Esophagus squamous epithelium (tissue), 5 donors: ENCODE measurements around the gene BDKRB2. TPM values are rescaled to one million over a fixed set of nuclear protein-coding genes. Genes with fewer than 3 reads are reported as not detected.

ENCODE experiments used
- DNase-seq: peaks from one replicate; lab custom pipeline; 2025; lab: John Stamatoyannopoulos, UW
- H3K27ac ChIP-seq, 4 donors: fragments of 200-600 bp; sonication (generic); one replicate each; pipeline ENCODE4 v1.5.1; 2016 to 2019; ENCODE audit warnings: mild to moderate bottlenecking in 1 of 4
- H3K27me3 ChIP-seq, 4 donors: fragments of 200-600 bp; sonication (generic); 1 replicate in 3 of 4; 2 replicates in 1 of 4; pipeline versions ENCODE4 v1.5.1 to v1.6.0; 2017 to 2021; ENCODE audit warnings: antibody characterized with exemption in 1 of 4
- H3K36me3 ChIP-seq, 3 donors: fragments of 200-600 bp; sonication (generic); one replicate each; pipeline ENCODE4 v1.5.1; 2016 to 2019
- H3K4me1 ChIP-seq, 3 donors: fragments of 200-600 bp; sonication (generic); one replicate each; pipeline ENCODE4 v1.5.1; 2017 to 2019
- H3K4me3 ChIP-seq, 4 donors: fragments of 200-600 bp; sonication (generic); 1 replicate in 3 of 4; 2 replicates in 1 of 4; pipeline ENCODE4 v1.5.1; 2016 to 2019; ENCODE audit warnings: mild to moderate bottlenecking in 2 of 4, moderate library complexity in 1 of 4
- H3K9me3 ChIP-seq, 3 donors: fragments of 200-600 bp; sonication (generic); one replicate each; pipeline ENCODE4 v1.5.1; 2016 to 2019
- CTCF ChIP-seq, 6 experiments: fragments of 450-650 bp in 4 of 6; fragments of 200-600 bp in 2 of 6; sonication (generic) in 2 of 6; IDR thresholded peaks; one replicate each; pipeline ENCODE4 v1.5.1; 2016 to 2019; ENCODE audit warnings: antibody characterized with exemption in 6 of 6, mild to moderate bottlenecking in 4 of 6, moderate library complexity in 4 of 6
- POLR2A ChIP-seq, 4 donors: fragments of 450-650 bp; IDR thresholded peaks; one replicate each; pipeline ENCODE4 v1.6.1; 2017; ENCODE audit warnings: antibody characterized with exemption in 4 of 4, mild to moderate bottlenecking in 4 of 4, moderate library complexity in 3 of 4
- WGBS, 2 donors: methylation state at CpG; one replicate each; pipeline ENCODE4 v1.1.5; 2018; 5-methylcytosine and 5-hydroxymethylcytosine counted together
- intact Hi-C: fragments of 100-400 bp; cut with DNase I; formaldehyde crosslinking; loops from one replicate; pipeline ENCODE4 v1.15.0; 2022
- small RNA-seq, 4 donors: library from RNA; depleted of rRNA; stranded (forward); fragments of <200 nt; gene quantifications; one replicate each; pipeline ENCODE3, GENCODE V24; 2016
- total RNA-seq, 4 donors: library from RNA; depleted of rRNA; stranded (reverse); fragments of >200 nt; gene quantifications; one replicate each; pipeline ENCODE4 v1.1.0, GENCODE V29; 2016
- donor health status: DM: yes; HTN: yes; CAD: no.

Gene BDKRB2
- total RNA-seq, 4 donors from 2014 or later, result 18.8 to 31.2 (median 20.0) TPM

- intact Hi-C loops, result no loop called here
- Histone ChIP-seq H3K9me3 (no peaks in the 10 kb centered on the region), H3K4me3 (no peak overlapping the region), H3K27me3 (no peaks in the 10 kb centered on the region), H3K27ac (no peak overlapping the region), H3K36me3 (peaks cover 0 to 80% (median 6%) of the 10 kb centered on the region in 3 donors), H3K4me1 (peaks cover 0 to 10% (median 0%) of the 10 kb centered on the region in 3 donors)
- 91 to 94% methylated on average over 9 of the region's 9 CpGs for WGBS, 2 donors
- TF ChIP-seq CTCF (IDR thresholded peaks at IDR 0.05) (no peak), POLR2A (IDR thresholded peaks at IDR 0.05) (no peak)
- DNase-seq, result no peak
Measured at GRCh38 chr14:96284008-96284407, 79.4 kb downstream of the BDKRB2 start.

- 43 to 80% methylated on average over 1 of the region's 1 CpG for WGBS, 2 donors
- no peak for DNase-seq
- Histone ChIP-seq H3K4me3 (no peak overlapping the region), H3K36me3 (peaks cover 0 to 84% (median 6%) of the 10 kb centered on the region in 3 donors), H3K4me1 (peaks cover 0 to 10% (median 0%) of the 10 kb centered on the region in 3 donors), H3K27me3 (no peaks in the 10 kb centered on the region), H3K9me3 (no peaks in the 10 kb centered on the region), H3K27ac (no peak overlapping the region)
- no peak for TF ChIP-seq POLR2A (IDR thresholded peaks at IDR 0.05)
- intact Hi-C loops, result no loop called here
Measured at GRCh38 chr14:96284430-96284829, 79.8 kb downstream of the BDKRB2 start.

DNA sequence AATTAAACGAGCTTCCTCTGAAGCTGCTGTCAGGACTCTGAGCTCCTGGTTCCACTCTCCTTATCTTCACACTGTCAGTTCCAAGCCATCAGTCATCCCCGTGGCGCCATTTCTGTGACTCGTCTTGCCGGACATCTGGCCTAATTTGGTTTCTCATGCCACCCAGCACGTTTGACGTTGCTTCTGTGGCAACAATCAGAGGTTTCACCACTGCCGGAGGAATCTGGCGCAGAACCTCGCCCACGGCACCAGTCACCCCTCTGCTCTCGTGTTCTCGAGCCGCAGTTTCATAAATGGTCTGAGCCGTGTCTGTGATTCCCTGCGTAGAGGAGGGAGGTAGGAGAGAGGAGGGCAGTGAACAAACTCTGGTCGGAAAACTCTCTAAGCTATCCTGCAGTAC is 81.0 kb downstream of the BDKRB2 start:
- Histone ChIP-seq H3K4me3 (no peak overlapping the region), H3K36me3 (peaks cover 0 to 88% (median 6%) of the 10 kb centered on the region in 3 donors), H3K27me3 (no peaks in the 10 kb centered on the region), H3K27ac (no peak overlapping the region), H3K4me1 (peaks cover 0 to 10% (median 0%) of the 10 kb centered on the region in 3 donors), H3K9me3 (no peaks in the 10 kb centered on the region)
- intact Hi-C loops, result no loop called here
- no peak for DNase-seq
- 83 to 84% methylated on average over 14 to 17 of the region's 17 CpGs for WGBS, 2 donors
- TF ChIP-seq POLR2A (IDR thresholded peaks at IDR 0.05) (no peak), CTCF (IDR thresholded peaks at IDR 0.05) (no peak)

GRCh38 chr14:96286251-96286650 is 81.6 kb downstream of the BDKRB2 start:
- no peak for TF ChIP-seq CTCF (IDR thresholded peaks at IDR 0.05)
- no peak for TF ChIP-seq POLR2A (IDR thresholded peaks at IDR 0.05)
- intact Hi-C loops, result no loop called here
- Histone ChIP-seq H3K36me3 (peaks cover 0 to 93% (median 6%) of the 10 kb centered on the region in 3 donors), H3K4me3 (no peak overlapping the region), H3K27me3 (no peaks in the 10 kb centered on the region), H3K4me1 (peaks cover 0 to 10% (median 0%) of the 10 kb centered on the region in 3 donors), H3K27ac (no peak overlapping the region), H3K9me3 (no peaks in the 10 kb centered on the region)
- 78 to 83% methylated on average over 1 of the region's 1 CpG for WGBS, 2 donors
- DNase-seq, result no peak

DNA sequence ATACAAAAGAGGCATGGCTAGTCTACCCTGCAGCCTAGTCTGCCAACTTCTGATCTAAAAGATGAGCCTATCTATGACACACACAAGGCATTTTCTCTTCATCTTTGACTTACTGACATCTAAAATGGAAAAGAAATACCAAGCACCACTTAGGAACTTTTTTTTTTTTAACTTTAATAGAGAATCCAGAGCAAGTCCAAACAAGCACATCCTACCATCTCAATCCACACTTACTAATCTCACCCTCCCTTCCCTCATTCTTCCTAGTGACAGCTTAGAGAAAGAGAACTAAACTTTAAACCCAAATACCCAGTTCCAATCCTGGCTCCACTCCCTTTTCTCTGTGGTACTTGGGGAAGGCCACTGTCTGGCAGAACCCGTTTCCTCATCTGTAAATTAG is 83.2 kb downstream of the BDKRB2 start:
- Histone ChIP-seq H3K27ac (no peak overlapping the region), H3K4me1 (peaks cover 0 to 10% (median 0%) of the 10 kb centered on the region in 3 donors), H3K27me3 (no peaks in the 10 kb centered on the region), H3K9me3 (no peaks in the 10 kb centered on the region), H3K36me3 (peaks cover 0 to 97% (median 3%) of the 10 kb centered on the region in 3 donors), H3K4me3 (no peak overlapping the region)
- no peak for TF ChIP-seq POLR2A (IDR thresholded peaks at IDR 0.05)
- TF ChIP-seq CTCF (IDR thresholded peaks at IDR 0.05), result no peak
- 33 to 61% methylated on average over 1 of the region's 1 CpG for WGBS, 2 donors
- intact Hi-C loops, result no loop called here
- DNase-seq, result no peak

Small RNAs within 50 kb of the gene (small RNA-seq; reads per million reads assigned to genes)
- 0 reads per million in 4 donors for gene CKS1BP1

Other genes starting within 250 kb of the BDKRB2 start
- gene C14orf132, start 165.5 kb upstream of the BDKRB2 start, total RNA-seq, result 10 to 100 TPM in 1 of 4 donors, 1 to 10 TPM in 3; 3.0 to 13.5 (median 3.9) TPM
- 10 to 100 TPM in 1 of 4 donors, 1 to 10 TPM in 3; 4.0 to 12.2 (median 5.7) TPM for gene BDKRB1, start 51.4 kb downstream of the BDKRB2 start, total RNA-seq
- gene ATG2B, start 158.5 kb downstream of the BDKRB2 start, total RNA-seq, result 10 to 100 TPM; 10.6 to 24.6 (median 14.0) TPM
- gene GSKIP, start 158.7 kb downstream of the BDKRB2 start, total RNA-seq, result 10 to 100 TPM; 30.3 to 65.1 (median 49.7) TPM
- 1 to 10 TPM; 1.2 to 8.2 (median 2.5) TPM for gene AK7, start 187.3 kb downstream of the BDKRB2 start, total RNA-seq